GM12864 (cell line): ENCODE results near the gene KRTAP13-2.

Source experiments
- DNase-seq: peaks from one replicate; pipeline ENCODE4 v3.0.0-alpha.2; 2011; ENCODE audit warnings: low read depth
- H3K4me3 ChIP-seq: 2 replicates; pipeline ENCODE4 v1.5.1; 2011; ENCODE audit warnings: mild to moderate bottlenecking, low read depth, low read length, control low read depth
- CTCF ChIP-seq: IDR thresholded peaks from 2 replicates; pipeline ENCODE4 v1.5.1; 2011; ENCODE audit warnings: low read depth, mild to moderate bottlenecking, moderate library complexity, low read length, control low read depth, inconsistent platforms; ENCODE audit errors: missing control alignments

KRTAP13-2 gene

GRCh38 chr21:30338717-30339116 lies 33.4 kb downstream of the KRTAP13-2 start:
- DNase-seq, result no peak
- no peak overlapping the region for H3K4me3 ChIP-seq
- no peak for TF ChIP-seq CTCF

- TF ChIP-seq CTCF, result no peak
- no peak overlapping the region for H3K4me3 ChIP-seq
- no peak for DNase-seq
Measured at GRCh38 chr21:30337772-30338171, 34.3 kb downstream of the KRTAP13-2 start.

DNA sequence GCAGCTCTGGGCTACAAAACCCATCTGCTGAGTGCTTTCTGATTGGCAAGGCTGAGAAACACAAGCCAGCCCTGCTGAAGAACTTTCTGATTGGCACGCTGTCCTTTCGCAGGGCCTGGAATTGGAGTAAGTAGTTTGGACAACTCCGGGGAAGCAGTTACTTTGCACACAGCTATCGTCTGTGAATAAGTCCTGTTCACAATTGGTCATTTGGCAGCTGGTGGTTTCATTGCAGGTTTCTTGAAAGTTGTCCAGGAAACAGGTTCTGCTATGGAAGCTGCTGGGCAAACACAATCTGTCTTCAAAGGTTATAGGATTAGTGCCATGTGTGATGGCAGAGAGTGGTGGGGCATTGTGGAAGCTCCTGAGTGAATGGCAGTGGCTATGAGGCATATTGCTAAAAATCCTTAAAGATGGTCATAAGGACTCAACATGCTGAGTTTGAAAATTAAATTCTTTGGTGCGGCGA lies 34.8 kb downstream of the KRTAP13-2 start, which contains the start of gene KRTAP27-1:
KRTAP27-1 (minus strand) TSS at position 419 of the 469 bp plus-strand sequence; CDS start at position 393, 26 bp downstream.
- no peak for TF ChIP-seq CTCF
- no peak within 1 kb of the TSS for H3K4me3 ChIP-seq
- DNase-seq, result no peak

GRCh38 chr21:30336596-30336995 lies 35.5 kb downstream of the KRTAP13-2 start:
- TF ChIP-seq CTCF, result no peak
- H3K4me3 ChIP-seq, result no peak overlapping the region
- no peak for DNase-seq

DNA sequence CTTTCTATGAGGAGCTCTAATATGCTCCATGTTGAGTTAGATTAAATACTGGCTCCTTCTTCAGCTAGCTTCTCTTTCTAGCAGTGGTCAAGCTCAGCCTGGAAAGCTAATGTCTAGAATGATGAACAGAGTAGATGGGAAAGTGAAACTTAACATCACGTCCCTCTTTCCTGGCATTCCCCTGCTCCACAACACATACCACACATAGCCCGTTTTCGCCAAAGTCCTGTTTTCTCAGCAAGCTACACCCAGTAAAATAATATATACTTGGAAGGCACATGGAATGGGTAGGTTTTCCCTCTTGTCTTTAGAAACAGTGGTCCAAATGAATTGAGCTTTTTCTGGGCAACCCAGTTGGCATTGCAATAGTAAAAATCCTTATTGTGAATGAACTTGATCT lies 38.3 kb downstream of the KRTAP13-2 start:
- H3K4me3 ChIP-seq, result no peak overlapping the region
- no peak for TF ChIP-seq CTCF
- no peak for DNase-seq

- H3K4me3 ChIP-seq, result no peak overlapping the region
- no peak for DNase-seq
- no peak for TF ChIP-seq CTCF
Measured at GRCh38 chr21:30332681-30333080, 39.4 kb downstream of the KRTAP13-2 start.

- no peak for DNase-seq
- no peak overlapping the region for H3K4me3 ChIP-seq
- no peak for TF ChIP-seq CTCF
Measured at GRCh38 chr21:30329203-30329875, 42.7 kb downstream of the KRTAP13-2 start.
